Right lung (tissue), 5 donors: Measurements from ENCODE around the gene TNFRSF1A. TPM values are rescaled to one million over a fixed set of nuclear protein-coding genes. Genes with fewer than 3 reads are reported as not detected.

Experiments
- DNase-seq, 2 donors: peaks; one replicate each; pipeline ENCODE4 v3.0.0-alpha.2; 2013
- polyA plus RNA-seq, 5 donors: library from polyadenylated mRNA; unstranded; fragments of 120-200 nt; gene quantifications; one replicate each; pipeline versions ENCODE4 v1.2.1 to v1.2.3, GENCODE V29; 2013; ENCODE audit warnings: inconsistent platforms in 1 of 5, low replicate concordance in 1 of 5; ENCODE audit not compliant: insufficient read length in 5 of 5, insufficient read depth in 1 of 5

The TNFRSF1A gene
- polyA plus RNA-seq, 5 donors, result 115 to 142 (median 133) TPM

DNA sequence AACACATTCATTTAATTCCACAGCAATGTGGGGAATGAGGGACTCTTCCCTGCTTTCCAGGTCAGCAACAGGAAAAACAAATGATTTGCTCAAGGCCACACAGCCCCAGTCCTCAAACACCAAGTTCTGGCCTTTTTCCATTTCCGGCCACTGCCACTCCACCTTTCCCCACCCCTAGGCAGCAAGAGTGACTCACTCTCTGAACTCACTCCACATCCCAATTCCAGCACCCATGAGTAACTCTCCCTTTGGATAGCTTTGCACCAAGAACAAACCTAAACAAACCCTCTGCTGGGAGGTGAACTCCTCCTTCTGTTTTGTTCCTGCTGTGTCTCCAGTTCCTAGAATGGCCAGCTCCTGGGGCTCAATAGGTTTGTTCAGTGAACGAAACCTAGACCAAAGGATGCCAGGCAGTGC lies 61.8 kb downstream of the TNFRSF1A start:
- DNase-seq, result no peak

DNA sequence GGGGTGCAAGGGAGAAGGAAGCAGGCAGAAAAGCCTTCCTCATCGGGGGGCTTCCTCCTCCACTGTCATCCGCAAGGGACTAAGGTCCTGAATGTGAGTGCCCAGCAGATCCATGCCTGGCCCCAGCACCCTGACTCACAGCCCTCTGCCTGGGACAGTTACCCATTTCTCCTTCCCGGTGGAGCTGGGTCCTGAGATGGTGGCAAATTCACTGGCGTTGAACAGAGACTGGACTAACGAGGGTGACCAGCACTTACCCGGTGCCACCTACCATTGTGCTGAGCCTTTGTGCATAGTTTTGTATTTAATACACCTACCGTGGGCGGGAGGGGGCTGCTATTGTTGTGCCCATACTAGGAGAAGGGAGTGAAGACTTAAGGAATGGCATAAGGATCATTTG lies 62.2 kb downstream of the TNFRSF1A start:
- DNase-seq, result no peak

DNA sequence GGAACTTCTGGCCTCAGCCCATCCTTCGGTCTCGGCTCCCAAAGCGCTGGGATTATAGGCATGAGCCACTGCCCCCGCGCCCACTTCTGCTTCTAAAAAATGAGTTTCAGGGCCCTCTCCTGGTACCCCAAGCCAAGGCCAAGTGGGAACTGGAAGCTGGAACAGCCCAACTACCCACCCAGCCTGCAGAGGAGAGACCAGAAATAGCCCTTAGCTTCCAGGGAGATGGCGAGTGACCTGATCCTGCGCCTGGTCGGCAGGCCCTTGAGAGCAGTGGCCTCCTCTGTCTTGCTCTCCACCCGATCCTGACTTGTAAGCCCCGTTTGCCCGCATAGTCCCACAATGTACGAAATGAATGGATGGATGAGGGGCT lies 62.6 kb downstream of the TNFRSF1A start:
- no peak for DNase-seq

Other genes starting within 250 kb of the TNFRSF1A start
- gene VWF, start 217.4 kb downstream of the TNFRSF1A start, polyA plus RNA-seq, result 100 to 1,000 TPM; 100 to 155 (median 105) TPM
- 100 to 1,000 TPM; 117 to 154 (median 129) TPM for gene CD9, start 141.7 kb downstream of the TNFRSF1A start, polyA plus RNA-seq
- gene PLEKHG6, start 31.4 kb downstream of the TNFRSF1A start, polyA plus RNA-seq, result 1 to 10 TPM; 2.1 to 3.9 (median 3.0) TPM
- gene SCNN1A, start 33.5 kb upstream of the TNFRSF1A start, polyA plus RNA-seq, result 1 to 10 TPM; 2.2 to 4.9 (median 2.8) TPM
- gene LTBR, start 42.1 kb upstream of the TNFRSF1A start, polyA plus RNA-seq, result 100 to 1,000 TPM in 1 of 5 donors, 10 to 100 TPM in 4; 59.0 to 110 (median 74.7) TPM
- 1 to 10 TPM; 1.2 to 2.9 (median 1.7) TPM for gene CD27, start 102.9 kb upstream of the TNFRSF1A start, polyA plus RNA-seq
- 10 to 100 TPM; 16.6 to 26.9 (median 20.3) TPM for gene TAPBPL, start 110.0 kb upstream of the TNFRSF1A start, polyA plus RNA-seq
- gene VAMP1, start 128.6 kb upstream of the TNFRSF1A start, polyA plus RNA-seq, result 10 to 100 TPM; 16.0 to 23.2 (median 19.1) TPM
- gene MRPL51, start 151.2 kb upstream of the TNFRSF1A start, polyA plus RNA-seq, result 100 to 1,000 TPM; 145 to 169 (median 167) TPM
- gene NCAPD2, start 152.0 kb upstream of the TNFRSF1A start, polyA plus RNA-seq, result 10 to 100 TPM; 51.0 to 88.5 (median 61.7) TPM
- 1,000 to 10,000 TPM; 1,481 to 1,953 (median 1,592) TPM for gene GAPDH, start 192.4 kb upstream of the TNFRSF1A start, polyA plus RNA-seq
- 10 to 100 TPM; 12.9 to 24.3 (median 18.4) TPM for gene IFFO1, start 214.0 kb upstream of the TNFRSF1A start, polyA plus RNA-seq
- 10 to 100 TPM; 18.2 to 36.6 (median 24.3) TPM for gene NOP2, start 226.2 kb upstream of the TNFRSF1A start, polyA plus RNA-seq